ENCODE data around the gene NCKAP5.

Gene NCKAP5

DNA sequence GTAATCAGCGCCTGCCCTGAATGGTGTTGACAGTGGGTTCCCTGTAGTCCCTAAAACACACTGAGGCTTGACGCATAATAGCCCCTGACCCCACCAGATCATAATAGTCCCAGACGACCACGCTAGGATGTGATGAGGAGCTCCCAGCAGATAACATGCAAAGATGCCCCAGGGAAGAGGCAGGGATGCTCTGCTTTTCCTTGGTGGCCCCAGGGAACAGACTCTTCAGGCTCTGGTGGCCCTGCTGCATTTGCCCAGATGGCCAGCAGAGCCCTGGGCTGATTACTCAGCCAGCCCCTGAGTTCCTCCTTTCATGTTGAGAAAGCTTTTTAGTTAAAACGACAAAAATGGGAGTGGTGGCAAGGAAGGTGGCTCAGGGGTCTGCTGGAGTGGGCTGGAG lies 5.9 kb upstream of the NCKAP5 start:
- Histone ChIP-seq H3K4me3 (ENCODE audit: low read length in 2 of 2) (no peak overlapping the region), H3K9me3 (ENCODE audit: control insufficient read depth in 2 of 2, low read length in 2 of 2) (no peaks in the 10 kb centered on the region), H3K4me1 (ENCODE audit: control insufficient read depth, insufficient read depth, low read length) (no peaks in the 10 kb centered on the region), H3K27ac (ENCODE audit: low read length) (no peak overlapping the region), H3K9ac (ENCODE audit: low read length in 2 of 2) (no peak overlapping the region), H3K27me3 (ENCODE audit: control insufficient read depth in 1 of 2, insufficient read depth in 2 of 2, low read length in 2 of 2) (no peaks in the 10 kb centered on the region), H3K36me3 (ENCODE audit: control insufficient read depth in 2 of 2, insufficient read depth in 2 of 2, low read length in 2 of 2) (no peaks in the 10 kb centered on the region)

DNA sequence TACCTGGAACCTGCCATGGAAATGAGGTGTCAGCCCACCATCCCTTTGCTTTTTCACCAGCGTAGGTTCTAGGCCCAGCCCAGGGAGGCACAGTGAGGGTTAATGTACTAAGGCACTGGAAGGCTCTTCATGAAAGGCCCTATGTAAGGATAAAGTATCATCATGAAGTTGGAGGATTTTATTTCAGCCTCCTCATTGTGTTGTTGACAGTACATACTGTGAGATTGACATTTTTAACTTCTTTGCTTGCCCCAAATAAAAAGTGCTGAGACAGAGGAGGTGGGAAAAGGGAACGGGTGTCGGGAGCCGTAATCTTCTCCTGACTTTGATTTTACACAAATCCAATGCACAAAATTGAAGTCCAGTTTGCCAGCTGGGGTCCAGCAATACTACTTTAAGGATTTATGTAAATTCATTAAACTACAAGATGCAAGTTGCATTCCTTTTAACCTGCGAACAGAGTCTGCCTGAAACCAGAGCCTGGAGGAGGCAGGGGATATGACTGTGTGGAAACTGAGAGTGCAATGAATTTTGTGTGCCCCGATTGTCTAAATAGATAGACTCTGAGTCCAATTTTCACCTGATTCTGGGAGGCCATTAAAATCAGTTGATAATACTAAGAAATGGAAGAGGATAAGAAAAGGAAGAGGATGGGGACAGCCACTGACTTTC lies 5.4 kb upstream of the NCKAP5 start:
- Histone ChIP-seq H3K36me3 (ENCODE audit: control insufficient read depth in 2 of 2, insufficient read depth in 2 of 2, low read length in 2 of 2) (no peaks in the 10 kb centered on the region), H3K27ac (ENCODE audit: low read length) (no peak overlapping the region), H3K9me3 (ENCODE audit: control insufficient read depth in 2 of 2, low read length in 2 of 2) (no peaks in the 10 kb centered on the region), H3K9ac (ENCODE audit: low read length in 2 of 2) (no peak overlapping the region), H3K27me3 (ENCODE audit: control insufficient read depth in 1 of 2, insufficient read depth in 2 of 2, low read length in 2 of 2) (no peaks in the 10 kb centered on the region), H3K4me1 (ENCODE audit: control insufficient read depth, insufficient read depth, low read length) (peaks cover under 1% of the 10 kb centered on the region), H3K4me3 (ENCODE audit: low read length in 2 of 2) (no peak overlapping the region)

- Histone ChIP-seq H3K27ac (ENCODE audit: low read length) (no peak overlapping the region), H3K4me1 (ENCODE audit: control insufficient read depth, insufficient read depth, low read length) (peaks cover 17% of the 10 kb centered on the region), H3K9ac (ENCODE audit: low read length in 2 of 2) (no peak overlapping the region), H3K27me3 (ENCODE audit: control insufficient read depth in 1 of 2, insufficient read depth in 2 of 2, low read length in 2 of 2) (no peaks in the 10 kb centered on the region), H3K4me3 (ENCODE audit: low read length in 2 of 2) (no peak overlapping the region), H3K9me3 (ENCODE audit: control insufficient read depth in 2 of 2, low read length in 2 of 2) (no peaks in the 10 kb centered on the region), H3K36me3 (ENCODE audit: control insufficient read depth in 2 of 2, insufficient read depth in 2 of 2, low read length in 2 of 2) (no peaks in the 10 kb centered on the region)
Observed at GRCh38 chr2:133571249-133571648, 3.0 kb upstream of the NCKAP5 start.

DNA sequence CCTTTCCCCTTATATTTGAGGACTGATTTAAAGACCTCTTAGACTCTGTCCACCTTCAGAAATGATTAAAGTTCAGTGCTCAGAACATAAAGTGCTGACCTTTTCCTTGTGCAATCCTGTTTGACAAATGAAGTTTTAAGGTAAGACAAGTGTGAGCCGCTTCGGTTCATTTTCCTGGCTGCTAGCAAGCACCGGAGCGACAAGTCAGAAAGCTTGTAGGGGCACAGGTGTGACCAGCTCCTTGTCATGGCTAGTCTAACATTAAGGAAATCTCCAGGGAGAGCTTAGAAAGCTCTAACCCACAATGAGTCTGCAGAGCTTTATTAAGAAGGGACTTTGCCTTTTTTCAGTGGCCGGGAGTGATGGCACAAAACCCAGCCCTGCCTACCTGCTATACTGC lies 2.3 kb upstream of the NCKAP5 start:
- Histone ChIP-seq H3K27ac (ENCODE audit: low read length) (no peak overlapping the region), H3K4me3 (ENCODE audit: low read length in 2 of 2) (no peak overlapping the region), H3K4me1 (ENCODE audit: control insufficient read depth, insufficient read depth, low read length) (peaks cover 17% of the 10 kb centered on the region), H3K36me3 (ENCODE audit: control insufficient read depth in 2 of 2, insufficient read depth in 2 of 2, low read length in 2 of 2) (no peaks in the 10 kb centered on the region), H3K27me3 (ENCODE audit: control insufficient read depth in 1 of 2, insufficient read depth in 2 of 2, low read length in 2 of 2) (no peaks in the 10 kb centered on the region), H3K9ac (ENCODE audit: low read length in 2 of 2) (no peak overlapping the region), H3K9me3 (ENCODE audit: control insufficient read depth in 2 of 2, low read length in 2 of 2) (no peaks in the 10 kb centered on the region)

GRCh38 chr2:133569286-133569830 lies 1.1 kb upstream of the NCKAP5 start:
- Histone ChIP-seq H3K4me1 (ENCODE audit: control insufficient read depth, insufficient read depth, low read length) (peaks cover 17% of the 10 kb centered on the region), H3K36me3 (ENCODE audit: control insufficient read depth in 2 of 2, insufficient read depth in 2 of 2, low read length in 2 of 2) (no peaks in the 10 kb centered on the region), H3K27ac (ENCODE audit: low read length) (no peak overlapping the region), H3K9ac (ENCODE audit: low read length in 2 of 2) (no peak overlapping the region), H3K27me3 (ENCODE audit: control insufficient read depth in 1 of 2, insufficient read depth in 2 of 2, low read length in 2 of 2) (no peaks in the 10 kb centered on the region), H3K4me3 (ENCODE audit: low read length in 2 of 2) (no peak overlapping the region), H3K9me3 (ENCODE audit: control insufficient read depth in 2 of 2, low read length in 2 of 2) (no peaks in the 10 kb centered on the region)

DNA sequence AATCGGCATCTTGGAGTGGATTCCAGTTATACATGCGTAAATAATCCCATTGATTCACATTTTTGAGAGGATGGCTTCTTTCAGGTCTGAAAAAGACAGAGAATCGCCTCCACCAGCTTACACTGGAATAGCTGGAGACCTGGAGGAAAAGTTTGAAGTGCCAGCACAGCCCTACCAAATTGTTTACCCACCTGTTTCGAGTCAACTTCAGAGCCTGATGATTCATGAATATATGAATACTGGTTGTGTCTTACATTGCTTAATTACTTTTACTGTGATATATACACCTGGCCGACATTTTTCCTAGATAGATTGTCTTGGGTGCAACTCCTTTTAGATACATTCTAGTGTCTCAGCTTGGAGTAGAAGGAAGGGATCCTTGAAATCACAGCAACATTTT lies 335 bp upstream of the NCKAP5 start:
- H3K4me1 ChIP-seq (ENCODE audit: control insufficient read depth, insufficient read depth, low read length): peaks cover 17% of the 10 kb centered on the region
- no peaks in the 10 kb centered on the region for H3K9me3 ChIP-seq (ENCODE audit: control insufficient read depth in 2 of 2, low read length in 2 of 2)
- H3K4me3 ChIP-seq (ENCODE audit: low read length in 2 of 2): peak overlapping the region; percentile 37 to 70
- H3K27me3 ChIP-seq (ENCODE audit: control insufficient read depth in 1 of 2, insufficient read depth in 2 of 2, low read length in 2 of 2): no peaks in the 10 kb centered on the region
- H3K27ac ChIP-seq (ENCODE audit: low read length): no peak overlapping the region
- peak overlapping the region in 1 of 2 donors; percentile 36 for H3K9ac ChIP-seq (ENCODE audit: low read length in 2 of 2)
- no peaks in the 10 kb centered on the region for H3K36me3 ChIP-seq (ENCODE audit: control insufficient read depth in 2 of 2, insufficient read depth in 2 of 2, low read length in 2 of 2)

GRCh38 chr2:133562558-133562957 lies 5.7 kb downstream of the NCKAP5 start:
- H3K9ac ChIP-seq (ENCODE audit: low read length in 2 of 2): no peak overlapping the region
- H3K4me1 ChIP-seq (ENCODE audit: control insufficient read depth, insufficient read depth, low read length): peaks cover 8% of the 10 kb centered on the region
- H3K36me3 ChIP-seq (ENCODE audit: control insufficient read depth in 2 of 2, insufficient read depth in 2 of 2, low read length in 2 of 2): no peaks in the 10 kb centered on the region
- H3K27me3 ChIP-seq (ENCODE audit: control insufficient read depth in 1 of 2, insufficient read depth in 2 of 2, low read length in 2 of 2): no peaks in the 10 kb centered on the region
- no peaks in the 10 kb centered on the region for H3K9me3 ChIP-seq (ENCODE audit: control insufficient read depth in 2 of 2, low read length in 2 of 2)
- H3K27ac ChIP-seq (ENCODE audit: low read length): no peak overlapping the region
- no peak overlapping the region for H3K4me3 ChIP-seq (ENCODE audit: low read length in 2 of 2)

GRCh38 chr2:133561045-133561852 lies 7.0 kb downstream of the NCKAP5 start:
- Histone ChIP-seq H3K9me3 (ENCODE audit: control insufficient read depth in 2 of 2, low read length in 2 of 2) (no peaks in the 10 kb centered on the region), H3K27me3 (ENCODE audit: control insufficient read depth in 1 of 2, insufficient read depth in 2 of 2, low read length in 2 of 2) (no peaks in the 10 kb centered on the region), H3K36me3 (ENCODE audit: control insufficient read depth in 2 of 2, insufficient read depth in 2 of 2, low read length in 2 of 2) (no peaks in the 10 kb centered on the region), H3K9ac (ENCODE audit: low read length in 2 of 2) (no peak overlapping the region), H3K27ac (ENCODE audit: low read length) (no peak overlapping the region), H3K4me1 (ENCODE audit: control insufficient read depth, insufficient read depth, low read length) (no peaks in the 10 kb centered on the region), H3K4me3 (ENCODE audit: low read length in 2 of 2) (no peak overlapping the region)

DNA sequence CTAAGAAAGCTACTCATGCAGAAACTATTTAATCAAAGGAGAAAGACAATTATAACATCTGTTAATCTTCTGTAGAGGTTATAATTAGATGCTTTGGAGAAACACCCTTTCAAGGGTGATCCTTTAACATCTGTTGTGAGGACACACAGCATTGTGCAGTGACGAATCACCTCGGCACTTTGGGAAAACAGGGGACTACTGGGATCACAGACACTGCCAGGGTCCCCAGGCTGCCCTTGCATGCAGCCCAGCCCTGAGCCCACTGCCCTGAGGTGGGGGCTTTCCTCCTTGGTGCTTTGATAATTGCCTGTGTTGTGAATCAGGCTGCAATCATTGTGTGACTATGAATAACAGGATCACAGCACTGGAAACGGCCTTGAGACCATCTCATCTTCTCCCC lies 10.6 kb downstream of the NCKAP5 start:
- H3K4me3 ChIP-seq (ENCODE audit: low read length in 2 of 2): no peak overlapping the region
- H3K27ac ChIP-seq (ENCODE audit: low read length): no peak overlapping the region
- H3K4me1 ChIP-seq (ENCODE audit: control insufficient read depth, insufficient read depth, low read length): no peaks in the 10 kb centered on the region
- no peaks in the 10 kb centered on the region for H3K27me3 ChIP-seq (ENCODE audit: control insufficient read depth in 1 of 2, insufficient read depth in 2 of 2, low read length in 2 of 2)
- H3K36me3 ChIP-seq (ENCODE audit: control insufficient read depth in 2 of 2, insufficient read depth in 2 of 2, low read length in 2 of 2): no peaks in the 10 kb centered on the region
- no peaks in the 10 kb centered on the region for H3K9me3 ChIP-seq (ENCODE audit: control insufficient read depth in 2 of 2, low read length in 2 of 2)
- H3K9ac ChIP-seq (ENCODE audit: low read length in 2 of 2): no peak overlapping the region

DNA sequence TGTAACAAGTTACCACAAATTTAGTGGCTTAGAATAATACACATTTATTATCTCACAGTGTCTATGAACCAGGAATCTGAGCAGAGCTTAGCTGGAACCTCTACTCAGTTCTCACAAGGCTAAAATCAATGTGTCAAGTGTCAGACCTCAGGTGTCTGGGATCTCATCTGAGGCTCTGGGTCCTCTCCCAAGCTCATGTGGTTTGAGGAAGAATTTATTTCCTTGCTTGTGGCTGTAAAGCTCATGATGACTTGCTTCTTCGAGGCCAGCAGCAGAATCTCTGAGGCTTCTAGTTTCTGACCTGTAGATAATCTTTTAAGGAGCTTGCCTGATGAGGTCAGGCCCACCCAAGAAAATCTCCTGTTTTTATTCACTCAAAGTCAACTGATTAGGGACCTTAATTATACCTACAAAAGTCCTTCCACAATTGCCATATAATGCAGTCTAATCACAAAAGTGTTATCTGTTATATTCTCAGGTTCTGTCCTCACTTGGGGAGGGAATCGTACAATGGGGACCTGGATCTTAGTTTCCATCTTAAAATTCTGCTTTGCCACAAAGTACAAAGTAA lies 14.3 kb downstream of the NCKAP5 start:
- H3K9me3 ChIP-seq (ENCODE audit: control insufficient read depth in 2 of 2, low read length in 2 of 2): no peaks in the 10 kb centered on the region
- H3K9ac ChIP-seq (ENCODE audit: low read length in 2 of 2): no peak overlapping the region
- no peaks in the 10 kb centered on the region for H3K36me3 ChIP-seq (ENCODE audit: control insufficient read depth in 2 of 2, insufficient read depth in 2 of 2, low read length in 2 of 2)
- no peaks in the 10 kb centered on the region for H3K27me3 ChIP-seq (ENCODE audit: control insufficient read depth in 1 of 2, insufficient read depth in 2 of 2, low read length in 2 of 2)
- no peak overlapping the region for H3K4me3 ChIP-seq (ENCODE audit: low read length in 2 of 2)
- H3K4me1 ChIP-seq (ENCODE audit: control insufficient read depth, insufficient read depth, low read length): no peaks in the 10 kb centered on the region
- H3K27ac ChIP-seq (ENCODE audit: low read length): no peak overlapping the region

Measured in stomach smooth muscle (tissue), 2 donors.